Measurements from ENCODE around the gene ZNF519. TPM values are rescaled to one million over a fixed set of nuclear protein-coding genes. Genes with fewer than 3 reads are reported as not detected.

Gene ZNF519
- total and polyA plus RNA-seq, 2 donors (not counting 1 experiment from before 2014, with no cell fraction given): 2.0 to 2.8 TPM

DNA sequence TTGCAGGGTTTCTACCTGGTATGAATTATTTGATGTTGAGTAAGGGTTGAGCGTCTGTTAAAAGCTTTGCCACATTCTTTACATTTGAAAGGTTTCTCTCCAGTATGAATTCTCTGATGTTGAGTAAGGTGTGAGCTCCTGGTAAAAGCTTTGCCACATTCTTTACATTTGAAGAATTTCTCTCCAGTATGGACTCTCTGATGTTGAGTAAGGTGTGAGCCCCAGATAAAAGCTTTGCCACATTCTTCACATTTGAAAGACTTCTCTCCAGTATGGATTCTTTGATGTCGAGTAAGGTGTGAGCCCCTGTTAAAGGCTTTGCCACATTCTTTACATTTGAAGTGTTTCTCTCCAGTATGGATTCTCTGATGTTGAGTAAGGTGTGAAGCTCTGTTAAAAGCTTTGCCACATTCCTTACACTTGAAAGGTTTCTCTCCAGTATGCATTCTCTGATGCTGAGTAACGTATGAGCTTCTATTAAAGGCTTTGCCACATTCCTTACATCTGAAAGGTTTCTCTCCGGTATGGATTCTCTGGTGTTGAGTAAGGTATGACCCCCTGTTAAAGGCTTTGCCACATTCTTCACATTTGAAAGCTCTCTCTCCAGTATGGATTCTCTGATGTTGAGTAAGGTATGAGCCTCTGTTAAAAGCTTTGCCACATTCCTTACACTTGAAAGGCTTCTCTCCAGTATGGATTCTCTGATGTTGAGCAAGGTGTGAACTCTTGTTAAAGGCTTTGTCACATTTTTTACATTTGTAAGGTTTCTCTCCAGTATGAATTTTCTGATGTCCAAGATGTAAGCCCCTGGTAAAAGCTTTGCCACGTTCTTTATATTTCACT, 27.1 kb downstream of the ZNF519 start:
- TF ChIP-seq, protein P1, sequence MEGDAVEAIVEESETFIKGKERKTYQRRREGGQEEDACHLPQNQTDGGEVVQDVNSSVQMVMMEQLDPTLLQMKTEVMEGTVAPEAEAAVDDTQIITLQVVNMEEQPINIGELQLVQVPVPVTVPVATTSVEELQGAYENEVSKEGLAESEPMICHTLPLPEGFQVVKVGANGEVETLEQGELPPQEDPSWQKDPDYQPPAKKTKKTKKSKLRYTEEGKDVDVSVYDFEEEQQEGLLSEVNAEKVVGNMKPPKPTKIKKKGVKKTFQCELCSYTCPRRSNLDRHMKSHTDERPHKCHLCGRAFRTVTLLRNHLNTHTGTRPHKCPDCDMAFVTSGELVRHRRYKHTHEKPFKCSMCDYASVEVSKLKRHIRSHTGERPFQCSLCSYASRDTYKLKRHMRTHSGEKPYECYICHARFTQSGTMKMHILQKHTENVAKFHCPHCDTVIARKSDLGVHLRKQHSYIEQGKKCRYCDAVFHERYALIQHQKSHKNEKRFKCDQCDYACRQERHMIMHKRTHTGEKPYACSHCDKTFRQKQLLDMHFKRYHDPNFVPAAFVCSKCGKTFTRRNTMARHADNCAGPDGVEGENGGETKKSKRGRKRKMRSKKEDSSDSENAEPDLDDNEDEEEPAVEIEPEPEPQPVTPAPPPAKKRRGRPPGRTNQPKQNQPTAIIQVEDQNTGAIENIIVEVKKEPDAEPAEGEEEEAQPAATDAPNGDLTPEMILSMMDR (conservative IDR thresholded peaks at IDR 0.05 in 1 of 2, IDR thresholded peaks at IDR 0.05 in 1 of 2; ENCODE audit: low read depth in 1 of 2, low read length in 2 of 2): no peak
- no peak for TF ChIP-seq EZH2 (IDR thresholded peaks at IDR 0.05; ENCODE audit: low read length, missing control alignments)
- Histone ChIP-seq H3K9ac (ENCODE audit: insufficient read depth, low read length) (no peak overlapping the region), H3K27me3 (ENCODE audit: control insufficient read depth, insufficient read depth, low read length) (no peaks in the 10 kb centered on the region), H3K4me2 (ENCODE audit: extremely low read depth, insufficient read depth, low read length) (no peak overlapping the region), H3K4me1 (ENCODE audit: control insufficient read depth, extremely low read depth, insufficient read depth, low read length) (no peaks in the 10 kb centered on the region), H4K20me1 (ENCODE audit: control insufficient read depth, extremely low read depth, insufficient read depth, low read length) (no peaks in the 10 kb centered on the region), H3K27ac (ENCODE audit: insufficient read depth, low read length) (no peak overlapping the region), H3K4me3 (replicated peaks in 1 of 4; ENCODE audit: control extremely low read depth in 1 of 4, insufficient read depth in 1 of 4, low read depth in 3 of 4, low read length in 4 of 4) (no peak overlapping the region), H2AFZ (ENCODE audit: low read length) (no peak overlapping the region), H3K79me2 (ENCODE audit: control insufficient read depth, insufficient read depth, low read length) (no peaks in the 10 kb centered on the region), H3K9me3 (ENCODE audit: control insufficient read depth, insufficient read depth, low read depth, low read length) (no peaks in the 10 kb centered on the region), H3K36me3 (ENCODE audit: control insufficient read depth, insufficient read depth, low read length) (no peaks in the 10 kb centered on the region)
- peak in 1 of 2 donors; percentile 11 for DNase-seq (ENCODE audit: low read depth in 2 of 2)

DNA sequence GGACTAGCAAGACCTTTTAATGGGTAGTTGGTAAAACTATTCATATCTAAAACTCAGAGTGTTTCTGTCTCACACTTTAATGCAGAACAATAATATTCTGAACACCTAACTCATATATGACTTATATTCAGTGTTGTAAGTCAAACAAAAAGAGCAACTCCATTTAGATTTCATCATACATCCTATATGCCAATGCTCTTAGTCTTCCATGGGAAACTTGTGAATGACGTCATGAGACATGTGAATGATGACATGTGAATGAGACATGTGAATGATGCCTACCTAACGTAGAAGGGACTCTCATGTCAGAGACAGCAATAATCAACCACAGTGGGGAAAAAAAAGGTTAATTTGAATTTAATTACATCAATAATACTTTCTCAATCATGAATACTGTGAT, 28.0 kb downstream of the ZNF519 start:
- Histone ChIP-seq H3K79me2 (ENCODE audit: control insufficient read depth, insufficient read depth, low read length) (no peaks in the 10 kb centered on the region), H4K20me1 (ENCODE audit: control insufficient read depth, extremely low read depth, insufficient read depth, low read length) (no peaks in the 10 kb centered on the region), H3K4me2 (ENCODE audit: extremely low read depth, insufficient read depth, low read length) (no peak overlapping the region), H3K36me3 (ENCODE audit: control insufficient read depth, insufficient read depth, low read length) (no peaks in the 10 kb centered on the region), H3K27me3 (ENCODE audit: control insufficient read depth, insufficient read depth, low read length) (no peaks in the 10 kb centered on the region), H2AFZ (ENCODE audit: low read length) (no peak overlapping the region), H3K27ac (ENCODE audit: insufficient read depth, low read length) (no peak overlapping the region), H3K9ac (ENCODE audit: insufficient read depth, low read length) (no peak overlapping the region), H3K4me1 (ENCODE audit: control insufficient read depth, extremely low read depth, insufficient read depth, low read length) (no peaks in the 10 kb centered on the region), H3K4me3 (replicated peaks in 1 of 4; ENCODE audit: control extremely low read depth in 1 of 4, insufficient read depth in 1 of 4, low read depth in 3 of 4, low read length in 4 of 4) (no peak overlapping the region), H3K9me3 (ENCODE audit: control insufficient read depth, insufficient read depth, low read depth, low read length) (no peaks in the 10 kb centered on the region)
- DNase-seq (ENCODE audit: low read depth in 2 of 2): no peak
- TF ChIP-seq EZH2 (IDR thresholded peaks at IDR 0.05; ENCODE audit: low read length, missing control alignments): no peak
- TF ChIP-seq, protein P1 (conservative IDR thresholded peaks at IDR 0.05 in 1 of 2, IDR thresholded peaks at IDR 0.05 in 1 of 2; ENCODE audit: low read depth in 1 of 2, low read length in 2 of 2): no peak

DNA sequence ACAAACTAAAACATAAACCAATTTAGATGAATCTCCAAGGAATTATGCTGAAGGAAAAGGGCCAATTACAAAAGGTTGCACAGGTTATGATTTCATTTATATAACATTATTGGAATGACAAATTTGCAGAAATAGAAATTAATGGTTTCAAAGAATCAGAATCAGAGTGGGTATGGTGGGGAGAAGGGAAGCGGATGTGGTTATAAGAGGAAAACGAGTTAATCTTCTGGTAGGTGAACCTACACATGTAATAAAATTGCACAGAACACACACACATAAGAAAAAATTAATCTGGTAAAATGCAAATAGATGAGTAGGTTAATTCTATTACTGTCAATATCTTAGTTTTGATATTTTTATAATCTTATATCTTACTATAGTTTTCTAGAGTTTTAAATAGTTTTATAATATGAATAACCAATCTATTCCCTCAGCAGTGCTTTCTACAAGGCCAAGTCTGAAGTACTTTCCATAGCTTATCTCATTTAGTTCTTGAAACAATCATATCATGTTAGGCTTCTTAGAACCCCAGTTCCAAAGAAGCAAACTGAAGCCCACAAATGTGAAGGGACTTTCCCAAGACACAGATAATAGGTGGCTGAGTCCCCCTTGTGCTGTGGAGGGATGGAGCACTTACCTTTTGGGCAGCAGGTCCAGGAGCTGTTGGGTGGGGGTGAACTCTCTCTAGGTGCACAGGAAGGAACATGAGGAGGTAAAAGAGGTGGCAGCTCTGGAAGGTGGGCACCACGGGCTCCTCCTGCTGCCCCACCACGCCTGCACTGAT, 31.5 kb downstream of the ZNF519 start:
- H3K36me3 ChIP-seq (ENCODE audit: control insufficient read depth, insufficient read depth, low read length): no peaks in the 10 kb centered on the region
- DNase-seq (ENCODE audit: low read depth in 2 of 2): no peak
- no peak overlapping the region for H3K27ac ChIP-seq (ENCODE audit: insufficient read depth, low read length)
- no peaks in the 10 kb centered on the region for H3K9me3 ChIP-seq (ENCODE audit: control insufficient read depth, insufficient read depth, low read depth, low read length)
- no peak overlapping the region for H3K4me3 ChIP-seq (replicated peaks in 1 of 4; ENCODE audit: control extremely low read depth in 1 of 4, insufficient read depth in 1 of 4, low read depth in 3 of 4, low read length in 4 of 4)
- H3K9ac ChIP-seq (ENCODE audit: insufficient read depth, low read length): no peak overlapping the region
- no peak overlapping the region for H3K4me2 ChIP-seq (ENCODE audit: extremely low read depth, insufficient read depth, low read length)
- no peaks in the 10 kb centered on the region for H4K20me1 ChIP-seq (ENCODE audit: control insufficient read depth, extremely low read depth, insufficient read depth, low read length)
- no peak overlapping the region for H2AFZ ChIP-seq (ENCODE audit: low read length)
- no peaks in the 10 kb centered on the region for H3K4me1 ChIP-seq (ENCODE audit: control insufficient read depth, extremely low read depth, insufficient read depth, low read length)
- TF ChIP-seq, protein P1 (conservative IDR thresholded peaks at IDR 0.05 in 1 of 2, IDR thresholded peaks at IDR 0.05 in 1 of 2; ENCODE audit: low read depth in 1 of 2, low read length in 2 of 2): no peak
- TF ChIP-seq EZH2 (IDR thresholded peaks at IDR 0.05; ENCODE audit: low read length, missing control alignments): no peak
- H3K27me3 ChIP-seq (ENCODE audit: control insufficient read depth, insufficient read depth, low read length): no peaks in the 10 kb centered on the region
- no peaks in the 10 kb centered on the region for H3K79me2 ChIP-seq (ENCODE audit: control insufficient read depth, insufficient read depth, low read length)
